ENCODE measurements around the gene HDAC9. TPM values are rescaled to one million over a fixed set of nuclear protein-coding genes. Genes with fewer than 3 reads are reported as not detected.

HDAC9 gene
- total RNA-seq, 1 experiment from 2014 or later, result 4.3 TPM

GRCh38 chr7:18890885-18891621, 395.5 kb downstream of the HDAC9 start:
- Histone ChIP-seq H3K9me3 (ENCODE audit: control insufficient read depth in 1 of 2, insufficient read depth in 1 of 2, low read depth in 1 of 2, low read length in 2 of 2) (no peaks in the 10 kb centered on the region), H4K20me1 (ENCODE audit: insufficient read depth) (no peaks in the 10 kb centered on the region), H3K27me3 (ENCODE audit: insufficient read depth, low read length) (no peaks in the 10 kb centered on the region), H3K4me2 (ENCODE audit: low read length) (no peak overlapping the region), H3K79me2 (ENCODE audit: insufficient read depth, low read length) (no peaks in the 10 kb centered on the region), H3K9me2 (ENCODE audit: insufficient read depth) (no peaks in the 10 kb centered on the region), H3K4me3 (replicated peaks in 1 of 2; ENCODE audit: low read depth in 1 of 2, low read length in 2 of 2) (no peak overlapping the region), H3K27ac (ENCODE audit: low read depth, low read length) (no peak overlapping the region), H3K9ac (ENCODE audit: low read length) (no peak overlapping the region), H2AFZ (ENCODE audit: low read depth, low read length, poor library complexity, severe bottlenecking) (no peak overlapping the region), H3K36me3 (ENCODE audit: control insufficient read depth in 1 of 2, insufficient read depth in 2 of 2, low read length in 2 of 2) (no peaks in the 10 kb centered on the region), H3K4me1 (ENCODE audit: control insufficient read depth in 1 of 2, insufficient read depth in 2 of 2, low read length in 2 of 2) (peaks cover 5 to 28% of the 10 kb centered on the region in 2 experiments; a peak in 3 of 4 replicates)
- ATAC-seq, result no peak
- DNase-seq (ENCODE audit: low read depth, low spot score), result no peak
- TF ChIP-seq MAX (IDR thresholded peaks at IDR 0.05) (no peak), ELF1 (IDR thresholded peaks at IDR 0.05; ENCODE audit: borderline replicate concordance, low read depth) (no peak), YY1 (IDR thresholded peaks at IDR 0.05; ENCODE audit: extremely low read depth, insufficient replicate concordance, low read depth, low read length) (no peak), ATF3 (IDR thresholded peaks at IDR 0.05) (no peak), CEBPB (IDR thresholded peaks at IDR 0.05; ENCODE audit: low read depth) (no peak), SRF (IDR thresholded peaks at IDR 0.05; ENCODE audit: low read depth) (no peak), ZNF274 (IDR thresholded peaks at IDR 0.05; ENCODE audit: low read depth, low read length) (no peak)
- intact Hi-C loops (cut with micrococcal nuclease), result no loop called here
- CTCF ChIA-PET, result no interaction called here
- POLR2A ChIA-PET, result no interaction called here
- RAD21 ChIA-PET (ENCODE audit: low non-redundant PET in 1 of 2, low total read pairs in 2 of 2, uncharacterized antibody in 2 of 2, unreplicated experiment in 2 of 2), result no interaction called here
- BruUV-seq (replicated peaks), result no TSS peak

DNA sequence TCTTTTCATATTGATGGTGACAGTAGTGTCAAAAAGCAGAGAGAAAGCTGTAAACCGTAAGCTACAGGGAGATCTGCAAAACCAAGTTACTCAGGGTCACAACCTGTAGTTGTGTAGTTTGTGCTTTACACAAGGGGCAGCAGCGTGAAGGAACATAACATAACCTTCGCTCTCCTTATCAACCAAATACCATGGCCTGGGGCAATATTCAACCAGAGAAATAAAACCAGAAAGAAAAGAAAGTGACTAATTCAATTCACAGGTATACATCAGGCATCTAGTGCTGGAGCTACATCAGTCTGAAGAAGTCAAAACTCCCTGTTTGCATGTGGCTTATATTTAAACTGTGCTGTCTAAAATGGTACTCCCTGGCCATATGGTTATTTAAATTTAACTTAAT, 397.6 kb downstream of the HDAC9 start:
- POLR2A ChIA-PET, result interaction anchor here (0.7 kb wide), 1 partner anchor 536 kb away, joined by 4 read pairs; no protein-coding TSS in a partner anchor
- intact Hi-C loops (cut with micrococcal nuclease), result no loop called here
- no peaks in the 10 kb centered on the region for H3K9me2 ChIP-seq (ENCODE audit: insufficient read depth)
- BruUV-seq (replicated peaks), result no TSS peak
- CTCF ChIA-PET, result no interaction called here
- H3K27me3 ChIP-seq (ENCODE audit: insufficient read depth, low read length), result no peaks in the 10 kb centered on the region
- no peaks in the 10 kb centered on the region for H3K36me3 ChIP-seq (ENCODE audit: control insufficient read depth in 1 of 2, insufficient read depth in 2 of 2, low read length in 2 of 2)
- RAD21 ChIA-PET (ENCODE audit: low non-redundant PET in 1 of 2, low total read pairs in 2 of 2, uncharacterized antibody in 2 of 2, unreplicated experiment in 2 of 2), result no interaction called here
- H3K4me1 ChIP-seq (ENCODE audit: control insufficient read depth in 1 of 2, insufficient read depth in 2 of 2, low read length in 2 of 2), result peaks cover 10 to 36% of the 10 kb centered on the region in 2 experiments; a peak in 3 of 4 replicates
- H4K20me1 ChIP-seq (ENCODE audit: insufficient read depth), result no peaks in the 10 kb centered on the region
- no peak overlapping the region for H3K27ac ChIP-seq (ENCODE audit: low read depth, low read length)
- no peak overlapping the region for H3K4me2 ChIP-seq (ENCODE audit: low read length)
- H3K9ac ChIP-seq (ENCODE audit: low read length), result no peak overlapping the region
- ATAC-seq (no peak), DNase-seq (ENCODE audit: low read depth, low spot score) (no peak)
- no peak overlapping the region for H2AFZ ChIP-seq (ENCODE audit: low read depth, low read length, poor library complexity, severe bottlenecking)
- H3K79me2 ChIP-seq (ENCODE audit: insufficient read depth, low read length), result no peaks in the 10 kb centered on the region
- no peaks in the 10 kb centered on the region for H3K9me3 ChIP-seq (ENCODE audit: control insufficient read depth in 1 of 2, insufficient read depth in 1 of 2, low read depth in 1 of 2, low read length in 2 of 2)
- H3K4me3 ChIP-seq (replicated peaks in 1 of 2; ENCODE audit: low read depth in 1 of 2, low read length in 2 of 2), result no peak overlapping the region
- TF ChIP-seq SRF (IDR thresholded peaks at IDR 0.05; ENCODE audit: low read depth) (no peak), REST (IDR thresholded peaks at IDR 0.05; ENCODE audit: low read depth) (no peak), SP1 (IDR thresholded peaks at IDR 0.05; ENCODE audit: low read depth) (no peak), ZNF274 (IDR thresholded peaks at IDR 0.05; ENCODE audit: low read depth, low read length) (no peak), SIN3A (IDR thresholded peaks at IDR 0.05; ENCODE audit: low read depth) (no peak), POLR2AphosphoS5 (IDR thresholded peaks at IDR 0.05; ENCODE audit: low read depth, low read length) (no peak), RAD21 (IDR thresholded peaks at IDR 0.05; ENCODE audit: low read depth) (no peak), ZBTB33 (IDR thresholded peaks at IDR 0.05; ENCODE audit: extremely low read depth, insufficient replicate concordance, low read length) (no peak), ATF3 (IDR thresholded peaks at IDR 0.05) (no peak)
